GM21717 (cell line): ENCODE data around the gene CCDC85B.

Experiments used
- ATAC-seq: cut with Tn5 transposase; IDR thresholded peaks from one replicate; pipeline ENCODE4 v1.9.1; 2021; ENCODE audit warnings: mild to moderate bottlenecking, moderate library complexity; ENCODE audit not compliant: unreplicated experiment

Gene CCDC85B

DNA sequence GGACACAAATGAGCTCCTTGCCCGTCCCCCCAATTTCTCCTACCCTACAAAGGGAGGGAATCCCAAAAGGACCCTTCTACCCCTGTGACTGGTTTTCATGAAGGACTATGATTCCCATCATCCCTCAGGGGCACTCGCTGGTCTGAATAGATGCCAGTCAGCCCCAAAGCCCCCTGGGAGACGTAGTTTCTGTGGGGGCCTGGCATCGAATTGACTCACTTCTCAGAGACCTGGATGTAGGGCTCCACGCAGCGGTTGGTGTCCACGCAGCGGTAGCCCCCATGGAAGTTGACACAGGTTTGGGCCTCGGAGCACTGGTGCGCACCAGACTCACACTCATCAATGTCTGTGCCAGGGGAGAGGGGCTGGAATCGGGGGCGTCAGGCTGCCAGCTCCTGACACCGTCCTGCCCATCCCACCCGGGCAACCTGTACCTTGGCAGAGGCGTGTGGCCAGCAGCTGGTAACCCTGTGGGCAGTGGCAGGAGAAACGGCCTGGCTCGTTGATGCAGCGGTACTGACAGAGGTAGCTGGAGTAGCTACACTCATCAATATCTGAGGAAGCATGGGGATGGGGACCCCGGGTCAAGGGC lies 22.3 kb upstream of the CCDC85B start:
- no peak for ATAC-seq

GRCh38 chr11:65868907-65869306 lies 21.6 kb upstream of the CCDC85B start:
- no peak for ATAC-seq

DNA sequence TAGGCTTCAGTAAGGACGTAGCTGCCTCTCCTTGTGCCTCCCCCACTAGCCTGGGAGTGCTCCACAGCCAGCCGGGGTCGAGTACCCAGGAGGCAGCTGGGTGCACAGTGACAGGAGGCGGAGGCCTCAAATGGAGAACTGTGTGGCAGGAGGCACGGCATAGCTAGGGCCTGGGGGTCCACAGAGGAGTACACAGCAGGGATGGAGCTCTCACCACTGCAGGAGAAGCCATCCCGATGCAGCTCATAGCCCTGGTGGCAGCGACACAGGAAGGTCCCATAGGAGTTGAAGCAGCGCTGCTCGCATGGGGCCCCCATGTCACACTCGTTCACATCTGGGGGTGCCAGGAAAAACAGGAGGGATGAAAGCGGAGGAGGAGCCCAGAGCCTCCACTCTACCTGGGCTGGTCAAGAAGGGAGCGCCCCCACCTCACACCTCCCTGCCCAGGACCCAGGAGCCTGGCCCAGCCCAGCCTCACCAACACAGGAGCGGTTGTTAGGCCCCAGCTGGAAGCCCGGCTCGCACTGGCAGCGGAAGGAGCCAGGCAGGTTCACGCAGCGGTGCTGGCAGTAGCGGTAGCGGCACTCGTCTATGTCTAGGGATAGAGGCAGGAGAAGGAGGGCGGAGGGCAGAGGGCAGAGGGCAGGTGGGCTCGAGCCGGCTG lies 20.7 kb upstream of the CCDC85B start:
- ATAC-seq: no peak

DNA sequence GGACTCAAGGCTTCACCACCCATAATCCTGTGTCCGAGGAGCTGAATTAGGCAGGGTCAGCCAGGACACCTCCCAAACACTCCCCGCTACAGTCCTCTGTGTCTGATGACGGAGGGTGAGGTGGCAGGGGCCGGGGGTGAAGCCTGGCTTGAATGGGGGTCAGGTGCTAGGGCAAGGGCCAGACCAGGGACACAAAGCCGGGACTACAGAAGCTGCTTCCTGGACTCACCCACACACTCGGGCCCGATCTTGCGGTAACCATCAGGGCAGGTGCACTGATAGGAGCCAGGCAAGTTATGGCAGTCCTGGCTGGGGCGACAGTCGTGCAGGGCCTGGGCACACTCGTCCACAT lies 20.2 kb upstream of the CCDC85B start:
- no peak for ATAC-seq

DNA sequence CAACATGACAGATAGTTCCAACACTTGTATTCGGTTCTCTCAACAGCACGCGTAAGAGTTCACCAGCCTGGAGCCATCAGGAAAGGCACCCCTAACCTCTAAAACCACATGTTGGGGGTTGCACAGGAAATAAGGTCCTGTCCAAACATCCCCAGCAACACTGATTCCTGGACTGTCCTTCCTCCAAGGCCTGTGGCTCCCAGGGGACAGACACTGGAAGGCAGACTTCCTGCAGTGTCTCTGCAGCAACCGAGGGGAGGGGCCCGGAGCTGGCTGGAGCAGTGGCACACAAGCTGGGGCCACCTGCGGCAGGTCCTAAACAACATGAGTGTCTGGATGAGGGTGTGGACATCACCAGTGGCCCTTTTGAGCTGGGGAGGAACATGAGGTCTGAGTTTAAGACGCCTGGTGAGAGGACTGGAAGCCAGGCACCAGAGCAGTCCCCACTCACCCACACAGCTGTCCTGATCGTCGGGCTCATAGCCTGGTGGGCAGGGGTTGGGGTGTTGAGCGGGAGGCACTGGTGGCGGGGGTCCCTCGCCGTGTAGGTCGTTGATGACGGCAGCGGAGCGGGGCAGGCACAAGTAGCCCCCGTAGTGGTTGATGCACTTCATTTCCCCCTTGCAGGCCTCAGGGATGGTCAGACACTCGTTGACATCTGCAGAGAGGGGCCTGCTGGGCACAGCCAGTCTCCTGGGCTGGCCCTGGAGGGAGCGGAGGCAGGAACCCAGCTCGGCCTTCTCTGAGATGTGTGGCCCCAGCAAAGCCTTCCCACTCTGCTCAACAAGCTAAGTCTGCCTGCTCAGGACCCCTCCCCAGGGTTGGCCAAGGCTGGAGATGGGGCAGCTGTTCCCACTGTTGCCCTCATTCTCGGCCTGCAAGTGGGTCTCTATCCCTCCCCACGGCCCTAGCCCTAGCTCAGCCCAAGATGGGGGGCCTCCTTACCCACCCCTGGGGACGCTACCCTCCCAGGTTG lies 19.5 kb upstream of the CCDC85B start:
- no peak for ATAC-seq

- no peak for ATAC-seq
Observed at GRCh38 chr11:65871811-65872548, 18.5 kb upstream of the CCDC85B start.

- no peak for ATAC-seq
Observed at GRCh38 chr11:65872586-65873317, 17.7 kb upstream of the CCDC85B start, which contains the start of gene EFEMP2. EFEMP2 (minus strand) TSS chr11:65872800; CDS start chr11:65872354, 446 bp downstream.

GRCh38 chr11:65873318-65874156 lies 16.9 kb upstream of the CCDC85B start:
- ATAC-seq: peak; percentile 65

DNA sequence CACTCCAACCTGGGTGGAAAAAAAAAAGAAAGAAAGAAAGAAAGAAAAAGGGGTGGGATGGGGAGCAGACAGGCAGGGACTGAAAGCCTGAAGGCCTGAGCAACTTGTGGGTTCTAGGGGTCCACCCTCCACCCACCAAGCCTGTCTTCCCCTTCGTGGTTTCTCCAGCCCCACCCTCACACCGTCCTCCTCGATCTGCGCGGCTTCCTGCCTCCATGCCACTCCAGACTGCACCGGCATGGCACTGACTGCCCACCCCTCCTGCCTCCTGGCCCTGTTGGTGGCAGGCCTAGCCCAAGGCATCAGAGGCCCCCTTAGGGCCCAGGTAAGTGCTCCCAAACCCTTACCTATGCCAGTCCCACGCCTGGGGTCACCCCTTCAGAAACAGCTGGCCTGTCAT lies 10.9 kb upstream of the CCDC85B start, which contains the start of gene CTSW:
Gene CTSW (plus strand): TSS at position 221 of the 400 bp plus-strand sequence. CDS start 18 bp downstream, at position 239.
- ATAC-seq: no peak

DNA sequence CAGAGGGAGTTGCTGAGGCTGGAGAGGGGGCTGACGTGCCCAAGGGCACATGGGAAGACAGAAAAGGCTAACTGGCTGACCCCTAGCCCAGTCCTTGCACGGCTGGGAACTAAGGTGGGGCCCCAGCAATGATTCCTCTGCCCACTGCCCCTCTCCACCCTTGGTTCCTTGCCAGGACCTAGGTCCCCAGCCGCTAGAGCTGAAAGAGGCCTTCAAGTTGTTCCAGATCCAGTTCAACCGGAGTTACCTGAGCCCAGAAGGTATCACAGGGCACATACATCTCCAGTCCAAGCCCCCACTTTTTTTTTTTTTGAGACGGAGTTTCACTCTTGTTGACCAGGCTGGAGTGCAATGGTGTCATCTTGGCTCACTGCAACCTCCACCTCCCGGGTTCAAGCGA lies 10.4 kb upstream of the CCDC85B start:
- ATAC-seq: no peak

GRCh38 chr11:65880844-65881421 lies 9.5 kb upstream of the CCDC85B start:
- ATAC-seq: no peak

- no peak for ATAC-seq
Observed at GRCh38 chr11:65882120-65883057, 8.1 kb upstream of the CCDC85B start.

GRCh38 chr11:65883058-65883761 lies 7.3 kb upstream of the CCDC85B start:
- no peak for ATAC-seq

DNA sequence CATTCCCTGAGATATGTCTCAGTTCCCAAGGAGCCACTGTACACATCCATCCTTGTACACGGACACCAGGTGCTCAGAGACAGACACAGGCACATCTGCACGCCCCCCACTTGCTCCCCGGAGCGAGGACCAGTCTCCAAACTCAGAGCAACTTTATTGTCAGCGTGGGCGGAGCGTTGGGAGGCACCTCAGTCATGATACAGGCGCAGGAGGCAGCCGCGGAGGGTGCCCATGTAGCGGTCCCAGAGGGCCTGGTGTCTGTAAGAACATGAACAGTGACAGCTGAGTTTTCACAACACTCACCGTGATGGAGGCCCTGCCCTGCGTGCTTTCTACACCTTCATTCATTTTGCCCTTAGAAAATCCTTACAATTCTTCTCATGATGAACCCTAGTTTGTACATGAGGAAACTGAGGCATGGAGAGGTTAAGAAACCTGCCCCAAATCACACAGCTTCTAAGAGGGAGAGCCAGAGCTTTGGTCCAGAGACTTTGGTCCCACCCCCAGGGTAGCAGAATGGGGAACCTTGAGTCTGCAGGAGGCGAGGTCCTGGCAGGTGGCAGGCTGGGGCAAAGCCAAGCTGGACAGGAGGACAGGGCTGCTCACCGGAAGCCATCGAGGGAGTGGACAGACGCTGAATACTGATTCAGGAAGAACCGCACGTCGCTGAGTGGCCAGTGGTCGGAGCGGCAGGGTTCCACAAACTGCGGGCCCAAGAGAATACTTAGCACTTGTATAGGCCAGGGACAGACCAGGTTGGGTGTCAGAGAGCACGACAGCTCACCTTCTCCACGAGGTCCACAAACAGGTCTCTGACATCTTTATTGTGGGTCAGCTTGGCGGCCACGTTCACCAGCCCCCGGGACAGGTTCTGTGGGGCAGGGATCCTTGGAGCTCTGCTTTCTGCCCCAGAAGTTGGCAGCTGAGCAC lies 6.4 kb upstream of the CCDC85B start:
- no peak for ATAC-seq

DNA sequence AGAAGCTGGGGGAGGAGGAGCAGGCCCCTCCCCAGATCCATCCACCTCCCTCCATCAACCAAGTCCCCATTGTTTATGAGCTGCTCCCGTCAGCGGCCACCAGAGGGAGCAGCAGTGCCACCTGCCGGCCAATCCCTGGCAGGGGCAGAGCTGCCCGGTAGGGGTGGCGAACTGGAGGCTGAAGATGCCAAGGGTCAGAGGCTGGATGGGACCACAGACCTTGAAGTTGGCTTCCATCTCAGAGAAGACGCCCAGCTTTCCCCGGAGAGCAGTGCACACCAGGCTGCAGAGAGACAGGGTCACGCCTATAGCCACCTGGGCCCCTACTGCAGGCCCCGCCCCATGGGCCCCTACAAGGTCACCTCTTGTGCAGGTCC lies 5.8 kb upstream of the CCDC85B start:
- no peak for ATAC-seq

- ATAC-seq: no peak
Observed at GRCh38 chr11:65885231-65885630, 5.2 kb upstream of the CCDC85B start.
